Activated naive CD8-positive, alpha-beta T cell treated with anti-CD3 and anti-CD28 coated beads, Interleukin-2, amount 50 U/mL, for 16 hours (primary cell): ENCODE data around the gene TSPAN32.

Experiments used
- DNase-seq: peaks from one replicate; pipeline ENCODE4 v3.0.0-alpha.2; 2020; ENCODE audit warnings: low read depth, low spot score

The TSPAN32 gene, protein sequence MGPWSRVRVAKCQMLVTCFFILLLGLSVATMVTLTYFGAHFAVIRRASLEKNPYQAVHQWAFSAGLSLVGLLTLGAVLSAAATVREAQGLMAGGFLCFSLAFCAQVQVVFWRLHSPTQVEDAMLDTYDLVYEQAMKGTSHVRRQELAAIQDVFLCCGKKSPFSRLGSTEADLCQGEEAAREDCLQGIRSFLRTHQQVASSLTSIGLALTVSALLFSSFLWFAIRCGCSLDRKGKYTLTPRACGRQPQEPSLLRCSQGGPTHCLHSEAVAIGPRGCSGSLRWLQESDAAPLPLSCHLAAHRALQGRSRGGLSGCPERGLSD

DNA sequence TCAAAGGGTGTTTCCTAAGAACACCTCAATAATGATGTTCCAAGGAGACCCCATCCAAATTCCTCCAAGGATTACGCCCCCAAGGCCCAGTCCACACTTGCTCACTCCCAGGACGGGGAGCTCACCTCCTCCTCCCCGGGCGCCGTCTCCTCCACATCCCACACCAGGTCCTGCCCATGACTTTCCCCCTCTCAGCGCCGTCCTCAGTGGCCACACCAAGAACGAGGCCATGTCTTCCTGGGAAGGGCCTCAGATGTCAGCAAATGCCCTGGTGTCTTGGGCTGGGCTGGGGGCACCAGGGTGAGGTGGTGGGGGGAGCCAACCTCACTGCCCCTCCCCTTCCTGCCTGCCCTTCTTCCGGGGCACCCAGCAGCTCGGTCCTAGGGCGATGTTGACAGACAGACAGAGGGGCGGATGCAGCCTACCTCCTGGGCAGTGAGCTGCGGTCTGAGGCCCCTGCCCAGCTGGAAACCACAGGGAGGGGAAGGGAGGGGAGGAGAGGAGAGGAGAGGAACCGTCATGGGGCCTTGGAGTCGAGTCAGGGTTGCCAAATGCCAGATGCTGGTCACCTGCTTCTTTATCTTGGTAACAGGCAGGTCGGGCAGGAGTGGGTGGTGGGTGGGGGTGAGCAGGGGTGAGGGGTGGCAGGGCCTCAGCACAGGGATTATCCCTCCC is at the start of gene TSPAN32, which contains the start of gene C11orf21:
TSS of gene TSPAN32 (plus strand) at position 383 of the 675 bp plus-strand sequence. CDS start at position 520, 137 bp downstream.
TSS of gene C11orf21 (minus strand) at position 288 of the 675 bp plus-strand sequence. CDS start at position 178, 110 bp downstream.
- no peak for DNase-seq

DNA sequence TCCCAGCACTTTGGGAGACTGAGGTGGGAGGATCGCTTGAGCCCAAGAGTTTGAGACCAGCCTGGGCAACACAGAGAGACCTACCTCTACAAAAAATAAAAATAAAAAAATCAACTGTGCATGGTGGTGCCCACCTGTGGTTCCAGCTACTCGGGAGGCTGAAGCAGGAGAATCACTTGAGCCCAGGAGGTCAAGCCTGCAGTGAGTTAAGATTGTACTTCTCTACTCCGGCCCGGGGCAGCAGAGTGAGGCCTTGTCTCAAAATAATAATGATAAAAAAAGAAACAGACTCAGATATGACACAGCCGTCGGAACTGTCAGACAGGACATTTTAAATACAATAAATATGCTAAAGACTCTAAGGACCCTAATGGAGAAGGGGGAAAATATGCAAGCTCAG is 49.8 kb upstream of the TSPAN32 start:
- DNase-seq, result no peak

DNA sequence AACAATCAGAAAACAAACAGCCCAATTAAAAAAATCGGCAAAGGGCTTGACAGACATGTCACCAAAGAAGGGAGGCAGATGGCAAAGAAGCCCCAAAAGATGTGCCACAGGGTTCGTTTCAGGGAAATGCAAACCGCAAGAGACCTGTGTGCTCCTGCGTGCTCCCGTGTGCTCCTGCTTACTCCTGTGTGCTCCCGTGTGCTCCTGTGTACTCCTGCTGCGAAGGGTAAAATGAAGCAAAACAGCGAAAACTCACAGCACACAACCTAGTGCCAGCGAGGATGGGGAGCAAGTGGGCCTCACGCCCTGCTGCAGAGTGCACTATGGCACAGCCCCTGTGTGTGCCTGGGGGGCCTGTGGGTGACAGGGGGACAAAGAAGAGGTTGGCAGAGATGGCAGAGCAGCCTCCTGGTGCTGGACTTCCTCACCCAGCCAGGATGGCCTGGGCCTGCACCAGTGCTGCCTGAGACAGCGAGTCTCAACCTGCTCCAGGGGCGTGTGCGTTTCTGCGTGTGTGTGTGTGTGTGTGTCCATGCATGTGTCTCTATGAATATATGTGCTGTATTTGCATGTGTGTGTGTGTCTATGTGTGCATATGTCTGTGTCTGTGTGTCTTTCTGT is 45.4 kb upstream of the TSPAN32 start:
- no peak for DNase-seq

DNA sequence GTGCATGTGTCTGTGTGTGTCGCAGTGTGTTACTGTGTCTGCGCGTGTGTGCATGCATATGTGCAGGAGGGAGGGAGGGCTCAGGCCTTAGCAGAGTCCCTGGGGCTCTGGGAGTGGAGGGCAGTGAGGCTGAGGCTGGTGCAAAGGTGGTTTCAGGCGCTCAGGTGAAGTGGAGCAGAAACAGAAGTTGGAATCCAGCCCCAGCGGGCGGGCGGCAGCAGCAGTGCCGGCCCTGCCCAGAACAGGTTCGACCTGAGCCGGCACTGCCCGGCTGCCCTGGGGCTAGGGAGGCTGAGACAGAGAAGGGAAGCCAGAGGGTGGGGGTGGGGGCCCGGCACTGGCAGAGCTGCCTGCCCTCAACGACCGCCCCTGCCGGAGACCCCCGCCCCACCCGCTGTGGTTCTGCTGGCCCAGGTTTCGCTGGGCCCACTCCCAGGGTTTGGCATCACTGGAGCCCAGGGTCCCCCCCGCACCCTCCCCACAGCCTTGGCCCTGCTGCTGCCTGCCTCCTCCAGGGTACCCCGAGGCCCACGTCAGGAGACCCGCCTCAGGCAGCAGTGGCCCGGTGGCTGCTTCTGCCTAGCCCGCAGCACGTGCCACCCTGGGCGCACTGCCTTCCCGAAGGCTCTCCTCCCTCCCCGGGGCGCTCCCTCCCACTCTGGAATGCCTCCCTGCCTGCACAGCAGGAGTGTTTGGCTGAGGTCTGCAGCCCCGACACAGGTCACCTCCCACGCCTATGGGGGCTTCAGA is 44.7 kb upstream of the TSPAN32 start:
- no peak for DNase-seq

DNA sequence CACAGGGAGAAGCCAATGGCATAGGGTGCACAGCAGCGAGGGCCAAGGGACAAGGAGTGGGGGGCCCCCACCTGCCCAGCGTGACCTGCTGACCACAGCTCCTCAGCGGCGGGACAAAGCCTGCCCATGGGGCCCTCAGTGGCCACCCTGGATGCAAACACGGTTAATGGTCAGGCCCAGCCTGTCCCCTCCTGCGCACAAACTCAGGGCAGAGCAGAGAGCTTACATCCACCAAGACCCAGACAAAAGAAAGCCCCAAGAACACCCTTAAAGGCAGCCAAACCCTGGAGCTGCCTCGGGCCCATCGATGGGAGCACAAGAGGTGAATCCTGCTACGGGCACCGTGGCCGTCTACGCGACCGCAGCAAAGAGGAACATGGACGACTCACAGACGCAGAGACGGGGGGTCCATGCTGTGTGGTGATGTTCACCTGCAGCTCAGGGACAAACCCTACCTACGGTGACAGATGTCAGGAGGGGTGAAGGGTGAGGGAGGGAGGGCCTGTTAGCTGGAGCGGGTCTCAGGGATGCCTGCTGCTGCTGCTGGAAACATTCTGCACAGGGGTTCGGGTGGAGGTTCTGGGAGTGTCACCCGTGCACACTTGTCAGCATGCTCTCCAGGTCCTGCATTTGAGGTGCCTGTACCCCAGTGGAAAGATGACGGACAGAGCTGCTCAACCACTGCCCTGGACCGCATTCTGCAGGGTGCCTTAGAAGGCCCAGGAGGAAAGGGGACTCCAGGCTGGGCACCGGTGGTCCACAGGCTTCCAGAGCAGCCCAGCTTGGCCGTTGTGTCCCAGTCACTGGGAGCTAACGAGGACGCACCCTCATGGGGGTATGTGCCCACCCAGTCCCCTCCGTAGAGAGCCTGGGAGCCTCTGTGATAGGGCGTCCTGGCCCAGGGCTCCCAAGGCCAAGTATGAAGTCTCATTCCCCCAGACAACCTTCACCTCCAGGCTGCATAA is 43.0 kb upstream of the TSPAN32 start:
- DNase-seq, result no peak

DNA sequence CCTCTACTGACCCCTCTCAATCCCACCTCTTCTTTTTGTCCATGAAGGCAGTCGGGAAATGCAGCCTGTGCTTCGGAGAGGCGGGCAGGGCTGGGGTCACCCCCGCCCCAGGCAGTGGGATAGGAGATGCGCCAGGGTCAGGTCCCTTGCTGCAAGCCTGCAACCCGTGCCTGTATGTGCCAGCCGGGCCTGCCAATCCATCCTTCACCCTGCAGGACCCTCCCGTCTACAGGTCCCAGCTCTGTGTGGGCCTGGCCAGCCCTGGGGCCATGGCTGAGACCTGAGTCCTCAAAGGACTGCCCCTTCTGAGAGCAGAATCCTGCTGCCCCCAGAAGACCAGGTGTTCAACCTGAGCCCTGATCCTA is 42.4 kb upstream of the TSPAN32 start:
- DNase-seq, result no peak

DNA sequence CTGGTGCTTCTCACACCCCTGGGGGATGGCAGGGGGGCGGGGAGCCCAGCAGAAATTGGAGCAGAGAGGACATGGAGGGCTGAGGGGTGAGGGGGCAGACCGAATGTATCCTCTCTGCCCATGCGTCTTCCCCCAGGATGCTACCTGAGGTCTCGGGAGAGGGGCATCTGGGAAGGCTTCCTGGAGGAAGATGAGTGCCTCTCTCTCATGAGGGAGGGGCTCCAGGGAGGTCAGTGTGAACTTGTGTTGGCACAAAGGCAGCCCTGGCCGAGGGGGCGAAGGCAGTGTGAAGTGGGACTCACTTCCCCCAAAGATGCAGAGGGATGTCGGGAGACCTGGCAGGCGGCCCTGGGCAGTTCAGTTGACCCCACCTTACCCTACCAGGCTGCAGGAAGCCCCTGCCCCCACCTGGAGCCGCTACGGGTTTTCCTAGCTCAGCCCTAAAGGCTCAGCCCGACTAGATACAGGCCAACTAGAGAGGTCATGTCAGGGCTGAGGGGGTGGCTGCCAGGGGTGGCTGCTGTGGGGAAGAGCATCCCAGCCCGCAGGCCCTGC is 41.8 kb upstream of the TSPAN32 start:
- no peak for DNase-seq

DNA sequence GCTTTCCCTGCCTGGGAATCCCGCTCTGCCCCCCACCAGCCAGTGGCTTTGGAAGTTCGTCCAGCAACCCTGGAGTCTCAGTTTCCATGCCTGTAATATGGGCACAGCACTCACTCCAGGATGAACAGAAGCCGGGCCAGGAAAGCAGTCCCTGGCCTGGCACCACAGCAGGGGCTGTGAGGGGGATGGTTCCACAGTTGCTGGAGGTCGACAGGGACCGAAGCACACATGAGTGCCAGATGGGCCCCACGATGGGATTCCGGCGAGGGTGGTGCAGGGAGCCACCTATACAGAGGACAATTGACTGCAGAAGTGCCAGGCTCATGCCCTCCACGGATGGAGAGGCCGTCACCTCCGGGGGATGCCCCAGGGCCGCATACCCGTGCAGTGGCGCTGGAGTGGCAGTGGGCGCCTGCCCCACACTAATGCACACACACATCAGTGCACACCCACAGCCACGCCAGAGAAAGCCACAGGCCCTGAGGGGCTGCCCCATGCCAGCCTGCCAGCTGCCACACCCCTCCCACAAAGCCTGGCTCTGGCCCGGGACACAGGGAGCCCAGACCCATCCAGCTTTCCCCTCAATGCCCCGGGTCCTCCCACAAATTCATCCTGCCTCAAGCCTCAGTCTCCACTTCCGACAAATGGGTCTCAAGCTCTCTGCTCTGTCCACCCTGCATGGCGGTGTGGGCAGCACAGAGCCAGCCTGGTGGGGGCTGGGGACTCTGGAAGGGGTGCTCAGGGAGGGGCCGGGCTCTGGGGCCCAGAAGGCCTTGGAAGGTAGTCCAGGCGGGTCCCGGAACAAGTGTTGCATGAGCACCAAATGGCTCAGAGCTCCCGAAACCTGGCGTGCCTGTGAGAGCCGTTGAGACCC is 41.1 kb upstream of the TSPAN32 start:
- DNase-seq, result no peak

DNA sequence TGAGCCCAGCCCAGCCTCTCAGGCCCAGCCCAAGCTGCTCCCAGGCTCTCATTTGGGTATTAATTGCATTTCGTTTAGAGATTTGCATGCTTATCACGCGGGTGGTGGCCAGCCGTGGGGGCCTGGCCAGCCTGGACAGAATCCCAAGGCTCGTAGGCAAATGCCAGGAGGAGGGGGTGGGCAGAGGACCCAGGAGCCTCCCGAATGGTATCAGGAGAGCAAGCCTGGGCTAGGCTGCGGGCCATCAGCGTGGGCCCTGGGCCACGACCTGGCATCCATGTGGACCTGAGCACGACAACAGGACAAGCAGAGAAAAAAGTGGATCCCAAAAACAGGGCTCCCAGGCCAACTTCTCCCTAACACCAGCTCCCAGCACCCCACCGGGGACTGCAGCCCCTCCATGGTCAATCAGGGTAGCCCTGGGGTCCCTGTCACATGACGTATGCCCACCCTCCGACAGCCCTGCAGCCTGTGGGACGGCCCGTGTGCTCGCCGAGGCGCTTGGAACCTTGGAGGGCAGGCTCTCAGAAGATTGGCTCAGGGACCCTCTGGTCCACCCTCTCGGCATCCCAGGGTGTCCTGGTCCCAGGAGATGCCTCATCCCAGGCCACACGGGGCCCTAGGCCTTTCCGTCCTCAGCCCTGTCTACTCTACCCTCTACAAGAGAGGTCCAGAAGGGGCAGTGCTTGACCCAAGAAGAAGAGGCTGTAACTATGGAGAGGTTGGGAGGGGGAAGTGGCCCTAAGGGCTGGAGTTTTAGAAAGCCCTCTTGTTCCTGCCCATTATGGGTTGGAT is 40.2 kb upstream of the TSPAN32 start:
- DNase-seq, result no peak

DNA sequence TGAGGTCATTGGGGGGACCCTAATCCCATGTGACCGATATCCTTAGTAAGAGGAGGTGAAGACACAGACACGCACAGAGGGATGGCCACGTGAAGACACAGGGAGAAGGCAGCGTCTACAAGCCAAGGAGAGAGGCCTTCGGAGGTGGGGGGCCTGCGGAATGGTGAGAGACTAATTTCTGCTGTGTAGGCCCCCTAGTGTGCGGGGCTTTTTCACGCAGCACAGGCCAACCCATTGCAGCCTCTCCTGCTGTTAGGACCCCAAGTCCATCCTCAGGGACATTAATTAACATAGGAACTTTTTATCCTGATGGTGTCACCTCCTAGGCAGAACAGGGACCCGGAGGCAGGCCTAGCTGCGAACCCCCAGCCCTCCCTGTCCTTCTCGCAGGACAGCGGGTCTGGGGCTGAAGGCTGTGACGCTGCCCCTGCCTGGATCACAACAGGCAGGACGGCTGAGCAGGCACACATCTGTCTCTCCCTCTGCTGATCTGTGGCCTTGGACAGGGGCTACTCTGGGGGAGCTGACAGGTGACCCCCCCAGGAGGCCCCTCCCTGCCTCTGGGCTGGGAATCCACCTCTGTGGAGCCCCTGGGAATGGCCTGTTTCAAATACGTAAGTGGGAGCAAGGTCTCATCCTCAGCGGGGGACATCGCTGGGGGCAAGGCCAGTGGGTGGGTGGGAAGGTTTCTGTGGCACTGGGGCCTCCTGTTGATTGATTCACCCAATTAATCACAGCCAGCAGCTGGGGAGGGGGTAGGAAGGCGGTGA is 39.3 kb upstream of the TSPAN32 start:
- no peak for DNase-seq

DNA sequence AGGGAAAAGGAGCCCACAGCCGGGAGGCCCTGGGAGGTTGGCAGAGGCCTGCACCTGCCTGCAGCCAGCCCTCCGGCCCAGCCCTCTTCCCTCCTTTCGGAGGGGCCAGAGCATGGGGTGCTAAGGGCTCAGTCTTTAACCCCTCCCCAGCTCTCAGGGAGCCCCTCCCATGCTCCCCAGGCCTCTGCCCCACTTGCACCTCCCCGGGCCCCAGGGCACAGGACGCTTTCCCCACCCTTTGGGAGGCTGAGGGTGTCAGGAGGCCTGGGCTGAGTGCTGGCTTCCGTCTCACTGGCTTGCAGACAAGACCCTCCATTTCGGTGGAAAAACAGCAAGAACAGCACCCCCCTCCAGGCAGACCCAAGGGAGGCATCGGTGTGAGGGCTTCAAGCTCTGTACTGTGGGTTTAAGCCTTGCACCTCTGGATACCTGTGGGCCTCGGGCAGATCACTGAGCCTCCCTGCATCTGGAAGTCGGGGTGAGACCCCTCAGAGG is 38.7 kb upstream of the TSPAN32 start:
- no peak for DNase-seq

DNA sequence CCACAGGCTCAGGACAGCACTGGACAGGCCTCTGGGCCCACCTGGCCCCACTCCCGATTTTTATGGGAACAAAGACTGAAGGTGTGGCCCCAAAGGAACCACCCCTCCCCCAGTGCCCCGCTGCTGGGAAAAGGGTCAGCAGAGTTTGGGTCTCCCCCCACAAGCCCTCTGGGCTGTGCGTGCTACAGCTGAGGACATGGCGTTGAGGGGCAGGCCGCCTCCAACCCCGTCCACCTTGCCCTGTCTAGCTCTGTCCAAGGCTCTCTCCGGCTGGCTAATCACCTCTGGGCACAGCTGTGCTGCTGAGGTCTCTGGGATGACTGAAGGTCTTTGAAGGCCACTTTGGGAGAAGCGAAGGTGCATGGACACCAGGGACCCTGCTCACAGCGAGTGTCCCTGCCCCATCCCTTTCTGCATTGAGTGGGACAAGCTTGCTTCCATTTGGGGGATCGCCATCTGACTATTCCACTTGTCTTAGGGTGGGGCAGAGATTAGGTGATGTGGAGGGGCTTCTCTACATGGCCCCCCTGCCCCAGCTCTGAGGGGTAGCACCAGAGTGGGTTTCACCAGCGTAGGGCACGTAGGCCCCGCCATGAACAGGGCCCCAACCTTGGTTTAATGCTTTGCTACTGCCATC is 38.0 kb upstream of the TSPAN32 start:
- no peak for DNase-seq

DNA sequence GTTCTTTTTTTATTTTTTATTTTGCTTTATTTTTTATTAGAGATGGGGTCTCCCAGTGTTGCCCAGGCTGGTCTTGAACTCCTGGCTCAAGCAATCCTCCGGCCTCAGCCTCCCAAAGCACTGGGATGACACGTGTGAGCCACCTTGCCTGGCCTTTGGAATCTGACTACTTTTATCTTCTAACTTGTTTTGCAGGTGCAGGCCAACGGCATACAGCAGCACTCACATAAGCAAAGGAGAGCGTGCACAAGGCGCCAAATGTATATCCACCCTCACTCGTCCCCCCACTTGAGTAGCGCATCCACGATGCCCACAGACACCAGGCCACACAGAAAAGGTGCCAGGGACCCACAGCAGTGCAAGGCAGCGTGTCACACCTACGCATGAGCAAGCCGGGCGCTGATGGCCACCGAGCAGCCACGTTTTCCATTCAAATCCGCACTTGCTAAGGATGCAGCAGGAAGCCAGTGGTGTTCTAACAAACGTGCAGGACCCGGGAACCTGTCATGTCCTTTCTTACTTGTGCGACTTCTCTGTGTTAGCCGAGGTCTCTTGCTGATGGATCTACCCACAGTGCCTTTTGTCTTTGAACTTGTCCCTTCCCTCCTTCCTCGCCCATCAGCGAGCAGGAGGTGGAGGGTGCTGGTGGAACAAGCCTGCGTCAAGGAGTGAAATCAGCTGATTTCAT is 37.3 kb upstream of the TSPAN32 start:
- DNase-seq, result no peak

DNA sequence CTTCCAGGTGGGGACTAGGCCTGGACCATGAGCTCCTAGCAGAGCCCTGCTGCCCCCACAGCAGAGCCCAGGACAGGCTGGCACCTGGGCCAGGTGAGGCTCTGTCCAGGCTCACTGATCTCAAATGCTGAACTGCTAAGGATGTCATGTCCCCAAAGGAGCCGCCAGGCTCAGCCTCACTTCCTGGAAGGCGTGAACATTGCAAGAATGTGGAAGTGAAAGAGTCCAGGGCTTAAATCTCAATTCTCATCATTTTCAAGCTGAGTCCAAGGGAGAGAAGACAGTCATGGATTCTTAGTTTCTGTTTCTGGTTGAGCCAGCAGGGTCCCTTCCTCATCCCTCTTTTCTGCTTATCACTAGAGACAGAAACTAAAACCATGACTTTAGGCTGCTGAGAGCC is 36.4 kb upstream of the TSPAN32 start:
- no peak for DNase-seq

DNA sequence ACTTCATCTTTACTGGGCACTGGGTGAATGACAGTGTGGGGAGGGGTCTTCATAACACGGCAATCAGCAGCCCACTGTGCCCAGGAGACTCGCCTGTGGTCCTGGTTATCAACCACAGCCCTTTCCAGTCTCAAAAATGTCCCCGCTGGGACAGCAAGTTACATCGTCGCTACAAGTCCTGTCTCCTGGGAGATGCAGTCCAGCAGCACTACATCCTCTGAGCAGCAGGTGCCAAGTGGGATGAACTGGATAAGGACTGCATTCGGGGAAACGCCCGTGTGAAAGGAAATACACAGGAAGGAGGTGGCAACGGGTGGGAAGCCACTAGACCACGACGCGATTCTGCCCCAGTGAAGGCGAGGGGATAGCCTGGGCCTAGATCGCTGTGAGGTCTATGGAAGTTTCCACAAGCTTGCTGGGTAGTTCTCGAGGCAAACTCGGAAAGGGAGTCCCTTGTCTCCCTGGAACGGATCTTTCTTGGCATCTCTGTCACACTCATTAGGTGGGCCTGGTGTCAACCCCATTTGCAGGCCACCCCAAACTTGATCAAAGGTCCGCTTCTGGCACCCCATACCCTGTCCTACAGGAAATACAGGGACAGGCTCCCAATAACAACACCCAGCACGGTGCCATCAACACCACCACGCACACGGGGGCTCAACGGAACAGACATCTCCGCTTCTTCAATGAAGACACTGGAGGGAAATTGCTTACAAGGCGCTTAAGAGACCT is 35.8 kb upstream of the TSPAN32 start:
- DNase-seq, result no peak
